H1 (cell line): ENCODE results near the gene ZFP90. TPM values are rescaled to one million over a fixed set of nuclear protein-coding genes. Genes with fewer than 3 reads are reported as not detected.

Source experiments
- CTCF ChIA-PET: fragments of 300-600 bp; sonication (Branson Sonifier 250); formaldehyde crosslinking; loops from one replicate; lab custom pipeline; 2021; ENCODE audit not compliant: partially characterized antibody; lab: Charles Lee
- POLR2A ChIA-PET: fragments of 300-600 bp; sonication (Branson Sonifier 250); formaldehyde crosslinking; loops from one replicate; lab custom pipeline; 2021; ENCODE audit warnings: inconsistent platforms; ENCODE audit not compliant: partially characterized antibody; lab: Charles Lee
- DNase-seq, 2 experiments: peaks; one replicate each; pipeline versions ENCODE4 v3.0.0 to v3.0.0-alpha.2; 2010 to 2022; ENCODE audit warnings: low spot score in 2 of 2, low read depth in 1 of 2, mixed read lengths in 1 of 2
- FAIRE-seq: peaks from 2 replicates; lab custom pipeline; 2011; peaks lifted over from hg19 to GRCh38; lab: Jason Lieb, UNC
- H2AFZ ChIP-seq: 2 replicates; pipeline ENCODE4 v1.8.1; 2012; ENCODE audit warnings: low read length, inconsistent platforms
- H2AK5ac ChIP-seq: 2 replicates; pipeline ENCODE4 v1.6.1; 2013; ENCODE audit warnings: low read depth, low read length
- H2BK120ac ChIP-seq: replicated peaks from 2 replicates; pipeline ENCODE3; 2013; ENCODE audit warnings: low read depth, low read length, inconsistent platforms
- H2BK12ac ChIP-seq: 2 replicates; pipeline ENCODE4 v1.6.1; 2013; ENCODE audit warnings: low read depth, low read length
- H2BK15ac ChIP-seq: 2 replicates; pipeline ENCODE4 v1.6.1; 2013; ENCODE audit warnings: low read length
- H2BK20ac ChIP-seq: 2 replicates; pipeline ENCODE4 v1.6.1; 2013; ENCODE audit warnings: low read length
- H2BK5ac ChIP-seq: 2 replicates; pipeline ENCODE4 v1.6.1; 2013; ENCODE audit warnings: low read depth, low read length
- H3K14ac ChIP-seq: 2 replicates; pipeline ENCODE4 v1.6.1; 2013; ENCODE audit warnings: inconsistent platforms; ENCODE audit not compliant: insufficient read length
- H3K18ac ChIP-seq: 2 replicates; pipeline ENCODE4 v1.6.1; 2013; ENCODE audit warnings: low read length; ENCODE audit errors: extremely low read depth
- H3K23ac ChIP-seq: 2 replicates; pipeline ENCODE4 v1.6.1; 2013; ENCODE audit warnings: inconsistent platforms; ENCODE audit not compliant: insufficient read length
- H3K23me2 ChIP-seq: 2 replicates; pipeline ENCODE4 v1.6.1; 2013; ENCODE audit warnings: low read depth, low read length
- H3K27ac ChIP-seq: 2 replicates; pipeline ENCODE4 v1.6.1; 2011; ENCODE audit warnings: low read depth, low read length, inconsistent platforms
- H3K27me3 ChIP-seq, 4 experiments: replicated peaks in 1 of 4; 1 replicate in 1 of 4; 2 replicates in 3 of 4; pipeline versions ENCODE4 v1.6.1 to v1.8.1; 2011 to 2013; ENCODE audit warnings: low read length in 3 of 4, mild to moderate bottlenecking in 3 of 4, inconsistent platforms in 2 of 4, mixed read lengths in 2 of 4, moderate library complexity in 1 of 4; ENCODE audit not compliant: control insufficient read depth in 3 of 4, insufficient read depth in 3 of 4; ENCODE audit errors: extremely low read depth in 1 of 4
- H3K36me3 ChIP-seq, 4 experiments: 2 replicates each; pipeline versions ENCODE4 v1.6.1 to v1.8.1; 2011 to 2013; ENCODE audit warnings: mild to moderate bottlenecking in 4 of 4, low read length in 3 of 4, moderate library complexity in 2 of 4, control low read depth in 1 of 4, inconsistent platforms in 1 of 4; ENCODE audit not compliant: insufficient read depth in 4 of 4, control insufficient read depth in 2 of 4
- H3K4ac ChIP-seq: replicated peaks from 2 replicates; pipeline ENCODE3; 2013; ENCODE audit warnings: low read length, low read depth, mixed read lengths, inconsistent platforms; ENCODE audit not compliant: insufficient read length
- H3K4me1 ChIP-seq, 4 experiments: replicated peaks in 1 of 4; 1 replicate in 1 of 4; 2 replicates in 3 of 4; pipeline versions ENCODE4 v1.6.1 to v1.8.1; 2011 to 2013; ENCODE audit warnings: low read length in 3 of 4, inconsistent platforms in 2 of 4, mixed read lengths in 1 of 4; ENCODE audit not compliant: insufficient read depth in 4 of 4, control insufficient read depth in 3 of 4
- H3K4me2 ChIP-seq, 2 experiments: 2 replicates each; pipeline versions ENCODE4 v1.6.1 to v1.8.1; 2011 to 2013; ENCODE audit warnings: low read depth in 2 of 2, low read length in 2 of 2, control low read depth in 1 of 2, inconsistent platforms in 1 of 2, mild to moderate bottlenecking in 1 of 2; ENCODE audit not compliant: insufficient read depth in 1 of 2
- H3K4me3 ChIP-seq, 4 experiments: fragments of 200-600, 300-600 bp in 1 of 4; sonication (generic), shearing (Covaris generic), sonication (Bioruptor Twin) in 1 of 4; 2 replicates each; pipeline versions ENCODE4 v1.5.1 to v1.8.1; 2011 to 2016; ENCODE audit warnings: low read length in 4 of 4, low read depth in 3 of 4, control low read depth in 2 of 4, inconsistent platforms in 2 of 4, mild to moderate bottlenecking in 2 of 4, mixed read lengths in 1 of 4, moderate library complexity in 1 of 4; ENCODE audit not compliant: insufficient read depth in 2 of 4; ENCODE audit errors: extremely low read depth in 1 of 4
- H3K56ac ChIP-seq: replicated peaks from 2 replicates; pipeline ENCODE3; 2013; ENCODE audit warnings: low read depth, mild to moderate bottlenecking, mixed read lengths, low read length, inconsistent platforms; ENCODE audit not compliant: insufficient read length
- H3K79me1 ChIP-seq: 2 replicates; pipeline ENCODE4 v1.6.1; 2013; ENCODE audit warnings: low read depth, low read length, control low read depth
- H3K79me2 ChIP-seq, 2 experiments: 2 replicates each; pipeline versions ENCODE4 v1.6.1 to v1.8.1; 2012 to 2013; ENCODE audit warnings: low read length in 2 of 2, mild to moderate bottlenecking in 2 of 2, inconsistent platforms in 1 of 2; ENCODE audit not compliant: insufficient read depth in 2 of 2, control insufficient read depth in 1 of 2
- H3K9ac ChIP-seq, 4 experiments: replicated peaks in 1 of 4; 1 replicate in 1 of 4; 2 replicates in 3 of 4; pipeline versions ENCODE4 v1.6.1 to v1.8.1; 2011 to 2013; ENCODE audit warnings: low read depth in 3 of 4, low read length in 3 of 4, control low read depth in 2 of 4, mild to moderate bottlenecking in 2 of 4, moderate library complexity in 2 of 4, inconsistent platforms in 1 of 4; ENCODE audit errors: extremely low read depth in 1 of 4
- H3K9me3 ChIP-seq, 2 experiments: 2 replicates each; pipeline versions ENCODE4 v1.6.1 to v1.8.1; 2012 to 2013; ENCODE audit warnings: mild to moderate bottlenecking in 2 of 2, moderate library complexity in 2 of 2, control low read depth in 1 of 2, inconsistent platforms in 1 of 2, low read depth in 1 of 2, low read length in 1 of 2, mixed read lengths in 1 of 2; ENCODE audit not compliant: insufficient read depth in 2 of 2
- H4K20me1 ChIP-seq, 2 experiments: replicated peaks in 1 of 2; 2 replicates each; pipeline versions ENCODE3 to v1.8.1; 2011 to 2013; ENCODE audit warnings: inconsistent platforms in 2 of 2, low read length in 2 of 2, mild to moderate bottlenecking in 1 of 2; ENCODE audit not compliant: insufficient read depth in 2 of 2, control insufficient read depth in 1 of 2
- H4K5ac ChIP-seq: 2 replicates; pipeline ENCODE4 v1.6.1; 2013; ENCODE audit warnings: low read length, low read depth, mixed read lengths, inconsistent platforms; ENCODE audit not compliant: insufficient read length
- H4K8ac ChIP-seq: 2 replicates; pipeline ENCODE4 v1.8.0; 2013; ENCODE audit warnings: mild to moderate bottlenecking, moderate library complexity, low read length, inconsistent platforms; ENCODE audit not compliant: insufficient read depth; ENCODE audit errors: extremely low read depth
- H4K91ac ChIP-seq: replicated peaks from 2 replicates; pipeline ENCODE3; 2013; ENCODE audit warnings: low read length, mixed read lengths, inconsistent platforms; ENCODE audit not compliant: insufficient read length
- CHD1 ChIP-seq: IDR thresholded peaks from 2 replicates; pipeline ENCODE4 v1.6.1; 2012; ENCODE audit warnings: low read depth, low read length, improper control_type of control experiment
- KDM1A ChIP-seq: fragments of 200-600, 300-600 bp; sonication (generic); IDR thresholded peaks from 2 replicates; pipeline ENCODE4 v1.7.1; 2016; ENCODE audit warnings: mild to moderate bottlenecking, low read length, borderline replicate concordance
- KDM4A ChIP-seq: IDR thresholded peaks from one replicate; pipeline ENCODE4 v1.7.1; 2012; ENCODE audit warnings: low read depth, mild to moderate bottlenecking, moderate library complexity, low read length, inconsistent platforms; ENCODE audit not compliant: severe bottlenecking
- KDM5A ChIP-seq: fragments of 200-600 bp; IDR thresholded peaks from 2 replicates; pipeline ENCODE4 v1.7.1; 2012; ENCODE audit warnings: mild to moderate bottlenecking, low read length, inconsistent platforms, mixed read lengths
- POLR2AphosphoS5 ChIP-seq: IDR thresholded peaks from 2 replicates; pipeline ENCODE4 v1.6.1; 2011; ENCODE audit warnings: low read depth, low read length
- RXRA ChIP-seq: IDR thresholded peaks from 2 replicates; pipeline ENCODE4 v1.6.1; 2011; ENCODE audit warnings: low read depth, mild to moderate bottlenecking, low read length, moderate library complexity; ENCODE audit not compliant: insufficient read depth
- SP4 ChIP-seq: IDR thresholded peaks from 2 replicates; pipeline ENCODE4 v1.6.1; 2012; ENCODE audit warnings: low read length, inconsistent platforms
- WGBS, 2 experiments: shearing (Covaris generic) in 1 of 2; methylation state at CpG; one replicate each; pipeline versions ENCODE4 v1.1.6 to v1.1.7; 2013 to 2015; ENCODE audit warnings: low lambda C conversion rate in 2 of 2, mixed read lengths in 2 of 2, inconsistent platforms in 1 of 2, low coverage in 1 of 2, missing lambda C conversion rate in 1 of 2; ENCODE audit not compliant: insufficient replicate concordance in 2 of 2, insufficient coverage in 1 of 2, insufficient read length in 1 of 2; ENCODE audit errors: extremely low coverage in 1 of 2, missing lambda C conversion rate in 1 of 2; 5-methylcytosine and 5-hydroxymethylcytosine counted together
- polyA plus RNA-seq, 7 experiments: library from polyadenylated mRNA; depleted of rRNA in 3 of 7; stranded (reverse) in 5 of 7; unstranded in 2 of 7; fragments of >200 nt in 5 of 7; fragments of 200-250 nt in 2 of 7; gene quantifications; 1 replicate in 5 of 7; 2 replicates in 1 of 7; 4 replicates in 1 of 7; pipeline versions ENCODE4 v1.2.1 to v1.2.3, GENCODE V29; 2011 to 2013; ENCODE audit warnings: missing spikeins in 2 of 7, mixed read lengths in 2 of 7
- total RNA-seq: library from RNA; stranded (reverse); fragmentation: NEBNext Ultra II Directional; extraction: Animal tissue kit (Norgen Biotek cat#: 25700); gene quantifications from 2 replicates; pipeline ENCODE4 v1.2.1, GENCODE V29; 2021
- TF ChIP-seq, protein P1 (sequence below), 3 experiments: IDR thresholded peaks; 1 replicate in 2 of 3; 2 replicates in 1 of 3; pipeline versions ENCODE4 v1.5.1 to v1.6.1; 2011; ENCODE audit warnings: low read length in 3 of 3, mild to moderate bottlenecking in 3 of 3, inconsistent platforms in 2 of 3, low read depth in 1 of 3, moderate library complexity in 1 of 3; ENCODE audit not compliant: insufficient read depth in 1 of 3; ENCODE audit errors: control extremely low read depth in 1 of 3
- TF ChIP-seq, protein P2 (sequence below): IDR thresholded peaks from 2 replicates; pipeline ENCODE4 v1.6.1; 2012; ENCODE audit warnings: inconsistent platforms

Gene ZFP90
- total and polyA plus RNA-seq, 2 of the 8 experiments (the other 6 are each of a cell fraction or from before 2014, with no cell fraction given) = 10.3 to 19.1 TPM

DNA sequence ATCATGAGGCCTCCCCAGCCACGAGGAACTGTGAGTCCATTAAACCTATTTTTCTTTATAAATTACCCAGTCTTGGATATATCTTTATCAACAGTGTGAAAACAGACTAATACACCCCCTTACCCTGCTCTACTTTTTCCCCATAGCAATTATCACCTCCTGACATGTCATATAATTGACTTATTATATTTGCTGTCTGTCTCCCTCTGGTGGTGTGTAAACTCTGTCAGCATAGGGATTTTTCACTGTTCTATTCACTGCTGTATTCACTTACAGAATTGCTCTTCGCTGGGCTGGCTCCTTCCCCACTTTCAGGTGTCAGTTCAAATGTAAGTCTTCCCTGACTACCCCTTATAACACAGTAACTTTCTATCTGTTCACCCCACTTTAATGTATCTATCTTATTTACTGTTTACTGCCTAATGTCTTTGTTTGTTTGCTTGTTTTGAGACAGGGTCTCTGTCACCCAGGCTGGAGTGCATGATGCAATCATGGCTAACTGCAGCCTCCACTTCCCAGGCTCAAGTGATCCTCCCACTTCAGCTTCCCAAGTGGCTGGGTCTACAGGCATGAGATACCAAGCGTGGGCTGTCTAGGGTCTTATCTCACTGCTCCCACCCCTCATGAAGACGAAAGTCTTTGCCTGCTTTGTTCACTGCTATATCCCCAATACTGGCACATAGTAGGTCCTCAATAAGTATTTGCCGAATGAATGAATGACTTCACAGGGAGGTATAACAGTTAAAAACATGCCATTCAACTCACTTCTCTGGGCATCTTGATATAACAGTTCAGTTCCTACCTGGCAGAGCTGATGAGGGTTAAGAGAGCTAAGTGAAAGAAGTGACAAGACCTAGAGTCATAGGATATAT is 53.6 kb downstream of the ZFP90 start:
- H3K9me3 ChIP-seq = no peaks in the 10 kb centered on the region
- H3K79me2 ChIP-seq = no peaks in the 10 kb centered on the region
- H3K27ac ChIP-seq = no peak overlapping the region
- no peak overlapping the region for H2BK15ac ChIP-seq
- no peaks in the 10 kb centered on the region for H3K36me3 ChIP-seq
- H4K20me1 ChIP-seq = no peaks in the 10 kb centered on the region
- DNase-seq = no peak
- ChIA-PET CTCF (interaction anchor here (0.6 to 7.5 kb wide), 9 partner anchors 17 to 637 kb away, joined by 3 to 72 read pairs (median 16); no protein-coding TSS in a partner anchor), POLR2A (interaction anchor here (0.7 kb wide), 1 partner anchor 237 kb away, joined by 3 read pairs; no protein-coding TSS in a partner anchor)
- no peak overlapping the region for H3K9ac ChIP-seq
- no peaks in the 10 kb centered on the region for H3K23me2 ChIP-seq
- H3K18ac ChIP-seq = no peak overlapping the region
- no peak overlapping the region for H3K4ac ChIP-seq
- H3K56ac ChIP-seq = no peak overlapping the region
- H2BK5ac ChIP-seq = no peak overlapping the region
- H4K5ac ChIP-seq = no peak overlapping the region
- no peak overlapping the region for H3K4me3 ChIP-seq
- no peak for FAIRE-seq
- H4K8ac ChIP-seq = no peak overlapping the region
- no peak overlapping the region for H2BK12ac ChIP-seq
- H3K4me2 ChIP-seq = no peak overlapping the region
- no peak overlapping the region for H3K14ac ChIP-seq
- no peak overlapping the region for H2AFZ ChIP-seq
- no peaks in the 10 kb centered on the region for H3K27me3 ChIP-seq
- H2BK120ac ChIP-seq = no peak overlapping the region
- no peaks in the 10 kb centered on the region for H3K79me1 ChIP-seq
- 0 out of 7 replicates have a peak, but pooled peaks cover 0 to 3% (median 0%) of the 10 kb centered on the region in 4 experiments for H3K4me1 ChIP-seq
- no peak overlapping the region for H3K23ac ChIP-seq
- WGBS, 2 experiments = 86% methylated on average over 5 of the region's 5 CpGs; no CpG with 5 or more reads in 1 of the 2 experiments
- H2BK20ac ChIP-seq = no peak overlapping the region
- H2AK5ac ChIP-seq = no peak overlapping the region
- H4K91ac ChIP-seq = no peak overlapping the region
- TF ChIP-seq SP4 = no peak
- no peak for TF ChIP-seq CHD1
- no peak for TF ChIP-seq KDM1A
- TF ChIP-seq KDM5A = no peak
- no peak for TF ChIP-seq RXRA
- TF ChIP-seq, protein P1, sequence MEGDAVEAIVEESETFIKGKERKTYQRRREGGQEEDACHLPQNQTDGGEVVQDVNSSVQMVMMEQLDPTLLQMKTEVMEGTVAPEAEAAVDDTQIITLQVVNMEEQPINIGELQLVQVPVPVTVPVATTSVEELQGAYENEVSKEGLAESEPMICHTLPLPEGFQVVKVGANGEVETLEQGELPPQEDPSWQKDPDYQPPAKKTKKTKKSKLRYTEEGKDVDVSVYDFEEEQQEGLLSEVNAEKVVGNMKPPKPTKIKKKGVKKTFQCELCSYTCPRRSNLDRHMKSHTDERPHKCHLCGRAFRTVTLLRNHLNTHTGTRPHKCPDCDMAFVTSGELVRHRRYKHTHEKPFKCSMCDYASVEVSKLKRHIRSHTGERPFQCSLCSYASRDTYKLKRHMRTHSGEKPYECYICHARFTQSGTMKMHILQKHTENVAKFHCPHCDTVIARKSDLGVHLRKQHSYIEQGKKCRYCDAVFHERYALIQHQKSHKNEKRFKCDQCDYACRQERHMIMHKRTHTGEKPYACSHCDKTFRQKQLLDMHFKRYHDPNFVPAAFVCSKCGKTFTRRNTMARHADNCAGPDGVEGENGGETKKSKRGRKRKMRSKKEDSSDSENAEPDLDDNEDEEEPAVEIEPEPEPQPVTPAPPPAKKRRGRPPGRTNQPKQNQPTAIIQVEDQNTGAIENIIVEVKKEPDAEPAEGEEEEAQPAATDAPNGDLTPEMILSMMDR (IDR thresholded peaks at IDR 0.05; ENCODE audit: control extremely low read depth in 1 of 3, insufficient read depth in 1 of 3, low read depth in 1 of 3, low read length in 3 of 3) = peak in 2 of 3 experiments; percentile 13 to 53; a peak in 2 of 4 replicates
- TF ChIP-seq KDM4A = no peak
- TF ChIP-seq, protein P2, sequence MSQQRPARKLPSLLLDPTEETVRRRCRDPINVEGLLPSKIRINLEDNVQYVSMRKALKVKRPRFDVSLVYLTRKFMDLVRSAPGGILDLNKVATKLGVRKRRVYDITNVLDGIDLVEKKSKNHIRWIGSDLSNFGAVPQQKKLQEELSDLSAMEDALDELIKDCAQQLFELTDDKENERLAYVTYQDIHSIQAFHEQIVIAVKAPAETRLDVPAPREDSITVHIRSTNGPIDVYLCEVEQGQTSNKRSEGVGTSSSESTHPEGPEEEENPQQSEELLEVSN = no peak
- TF ChIP-seq POLR2AphosphoS5 = no peak
